Small intestine (tissue), 7 donors: ENCODE data around the gene MORF4L1. TPM values are rescaled to one million over a fixed set of nuclear protein-coding genes. Genes with fewer than 3 reads are reported as not detected.
"Not testable (repeated sequence)": the region's sequence is repeated elsewhere in the genome, so short reads cannot be mapped to it uniquely, and the experiment has no call there.

Experiments used
- DNase-seq, 2 donors: peaks; one replicate each; pipeline versions ENCODE4 v3.0.0 to v3.0.0-alpha.2; 2013
- FAIRE-seq: peaks from 2 replicates; lab custom pipeline; 2012; peaks lifted over from hg19 to GRCh38; lab: Jason Lieb, UNC
- H3K27ac ChIP-seq, 3 donors: one replicate each; pipeline ENCODE4 v1.5.1; 2013; ENCODE audit warnings: low read length in 2 of 3, mild to moderate bottlenecking in 2 of 3, control low read depth in 1 of 3, inconsistent platforms in 1 of 3, low read depth in 1 of 3, moderate library complexity in 1 of 3
- H3K27me3 ChIP-seq, 3 donors: one replicate each; pipeline ENCODE4 v1.6.1; 2013; ENCODE audit warnings: low read length in 3 of 3, inconsistent platforms in 1 of 3; ENCODE audit not compliant: control insufficient read depth in 3 of 3, insufficient read depth in 3 of 3
- H3K36me3 ChIP-seq, 3 donors: one replicate each; pipeline ENCODE4 v1.6.1; 2013; ENCODE audit warnings: low read length in 3 of 3, inconsistent platforms in 1 of 3, low read depth in 1 of 3, mild to moderate bottlenecking in 1 of 3, moderate library complexity in 1 of 3; ENCODE audit not compliant: control insufficient read depth in 3 of 3, insufficient read depth in 2 of 3
- H3K4me1 ChIP-seq, 3 donors: one replicate each; pipeline ENCODE4 v1.6.1; 2013; ENCODE audit warnings: low read length in 2 of 3, inconsistent platforms in 1 of 3, low read depth in 1 of 3, mild to moderate bottlenecking in 1 of 3, moderate library complexity in 1 of 3; ENCODE audit not compliant: control insufficient read depth in 3 of 3, insufficient read depth in 2 of 3
- H3K4me3 ChIP-seq, 3 donors: one replicate each; pipeline ENCODE4 v1.5.1; 2013; ENCODE audit warnings: low read length in 3 of 3, control low read depth in 1 of 3, inconsistent platforms in 1 of 3, low read depth in 1 of 3, mild to moderate bottlenecking in 1 of 3, moderate library complexity in 1 of 3
- H3K9me3 ChIP-seq, 2 donors: one replicate each; pipeline ENCODE4 v1.6.1; 2013; ENCODE audit warnings: low read depth in 1 of 2, low read length in 1 of 2; ENCODE audit not compliant: control insufficient read depth in 2 of 2, insufficient read depth in 1 of 2
- WGBS, 3 donors: extraction: QIAGEN DNeasy Blood & Tissue Kit; methylation state at CpG; one replicate each; pipeline ENCODE4 v1.1.7; 2013; 5-methylcytosine and 5-hydroxymethylcytosine counted together
- polyA plus RNA-seq, 4 donors: library from polyadenylated mRNA; stranded (reverse) in 3 of 4; unstranded in 1 of 4; fragments of 200-250 nt in 3 of 4; fragments of 120-200 nt in 1 of 4; gene quantifications; one replicate each; pipeline versions ENCODE4 v1.2.1 to v1.2.3, GENCODE V29; 2013
- donor health status: healthy with polysubstance abuse.
- donor health status: control.
- donor health status: control.
- donor health status: Bipolar disorder and iron deficiency.
- donor health status: healthy.

MORF4L1 gene
- polyA plus RNA-seq, 4 donors = 157 to 357 (median 224) TPM

- H3K36me3 ChIP-seq = no peaks in the 10 kb centered on the region
- no peaks in the 10 kb centered on the region for H3K4me1 ChIP-seq
- H3K27ac ChIP-seq = no peak overlapping the region
- no peaks in the 10 kb centered on the region for H3K9me3 ChIP-seq
- no peak for DNase-seq
- H3K4me3 ChIP-seq = no peak overlapping the region
- no peaks in the 10 kb centered on the region for H3K27me3 ChIP-seq
- 73 to 84% (median 77%) methylated on average over 2 of the region's 2 CpGs for WGBS, 3 donors
- FAIRE-seq = no peak
Observed at GRCh38 chr15:78850352-78850751, 22.3 kb upstream of the MORF4L1 start.

DNA sequence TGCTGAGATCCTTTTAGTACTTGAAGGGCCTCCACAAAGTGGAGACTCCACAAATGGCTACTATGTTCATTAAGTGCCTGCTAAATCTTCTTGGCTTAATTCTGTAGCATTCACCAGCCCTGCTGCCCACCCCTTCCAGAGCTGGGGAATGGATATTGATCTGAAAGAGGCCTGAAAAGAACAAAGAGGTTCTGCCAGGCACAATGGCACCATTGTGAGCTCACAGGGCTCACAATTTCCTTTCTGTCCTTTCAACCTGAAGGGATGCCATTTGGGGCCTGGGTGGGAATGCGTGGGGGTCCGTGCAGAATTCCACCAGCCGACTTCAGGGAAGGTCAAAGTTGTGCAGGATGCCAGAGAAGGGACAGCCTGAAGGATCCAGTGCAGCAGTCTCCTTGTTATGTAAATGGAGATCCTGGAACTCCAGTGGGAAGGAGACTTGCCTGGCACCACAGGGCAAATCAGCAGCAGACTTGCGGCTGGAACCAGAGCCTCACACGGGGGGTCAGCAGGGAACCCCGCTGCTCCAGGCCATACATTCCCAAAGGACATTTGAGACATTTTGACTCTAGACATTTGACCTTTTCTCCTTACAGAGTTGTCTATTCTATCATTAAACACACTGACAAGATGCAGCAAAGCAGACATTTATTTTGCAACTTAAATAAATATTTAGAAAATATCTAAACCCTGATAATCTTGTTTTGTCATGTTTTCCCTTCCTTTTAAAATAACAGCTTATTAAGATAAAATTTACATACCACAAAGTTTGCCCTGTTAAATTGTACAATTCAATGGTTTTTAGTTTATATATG lies 21.5 kb upstream of the MORF4L1 start:
- no peak for FAIRE-seq

GRCh38 chr15:78853500-78853899 lies 19.2 kb upstream of the MORF4L1 start:
- WGBS, 3 donors = 92 to 95% (median 93%) methylated on average over 6 of the region's 6 CpGs
- FAIRE-seq (no peak), DNase-seq (no peak)
- Histone ChIP-seq H3K27ac (no peak overlapping the region), H3K4me3 (no peak overlapping the region), H3K36me3 (no peaks in the 10 kb centered on the region), H3K9me3 (no peaks in the 10 kb centered on the region), H3K4me1 (no peaks in the 10 kb centered on the region), H3K27me3 (no peaks in the 10 kb centered on the region)

More for the DNA sequence above, 21.5 kb upstream of the MORF4L1 start:
- H3K27ac ChIP-seq = no peak overlapping the region
- H3K4me3 ChIP-seq = no peak overlapping the region
- H3K36me3 ChIP-seq = no peaks in the 10 kb centered on the region
- 46 to 67% (median 49%) methylated on average over 6 of the region's 6 CpGs for WGBS, 3 donors
- no peaks in the 10 kb centered on the region for H3K4me1 ChIP-seq
- H3K27me3 ChIP-seq = no peaks in the 10 kb centered on the region
- no peak for DNase-seq
- H3K9me3 ChIP-seq = no peaks in the 10 kb centered on the region

GRCh38 chr15:78854833-78855372 lies 17.8 kb upstream of the MORF4L1 start:
- no peaks in the 10 kb centered on the region for H3K27me3 ChIP-seq
- H3K36me3 ChIP-seq = no peaks in the 10 kb centered on the region
- no peak overlapping the region for H3K4me3 ChIP-seq
- WGBS, 3 donors = 81 to 93% (median 87%) methylated on average over 2 of the region's 2 CpGs
- no peaks in the 10 kb centered on the region for H3K4me1 ChIP-seq
- no peaks in the 10 kb centered on the region for H3K9me3 ChIP-seq
- no peak for FAIRE-seq
- H3K27ac ChIP-seq = no peak overlapping the region
- DNase-seq = no peak

DNA sequence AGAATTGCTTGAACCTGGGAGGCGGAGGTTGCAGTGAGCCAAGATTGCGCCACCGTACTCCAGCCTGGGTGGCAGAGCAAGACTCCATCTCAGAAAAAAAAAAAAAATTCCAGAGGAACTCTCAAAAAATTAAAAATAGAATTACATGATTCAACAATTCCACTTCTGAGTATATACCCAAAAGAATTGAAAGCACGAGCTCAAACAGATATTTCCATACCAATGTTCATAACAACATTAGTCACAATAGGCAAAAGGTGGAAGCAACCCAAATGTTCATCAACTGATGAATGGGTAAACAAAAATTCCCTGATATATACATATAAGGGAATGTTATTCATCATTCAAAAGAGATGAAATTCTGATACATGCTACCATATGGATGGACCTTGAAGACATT lies 16.9 kb upstream of the MORF4L1 start:
- no peak overlapping the region for H3K4me3 ChIP-seq
- FAIRE-seq (no peak), DNase-seq (no peak)
- H3K36me3 ChIP-seq = no peaks in the 10 kb centered on the region
- H3K27ac ChIP-seq = no peak overlapping the region
- H3K4me1 ChIP-seq = no peaks in the 10 kb centered on the region
- WGBS, 3 donors = 62 to 69% (median 63%) methylated on average over 4 of the region's 4 CpGs
- H3K9me3 ChIP-seq = no peaks in the 10 kb centered on the region
- no peaks in the 10 kb centered on the region for H3K27me3 ChIP-seq

DNA sequence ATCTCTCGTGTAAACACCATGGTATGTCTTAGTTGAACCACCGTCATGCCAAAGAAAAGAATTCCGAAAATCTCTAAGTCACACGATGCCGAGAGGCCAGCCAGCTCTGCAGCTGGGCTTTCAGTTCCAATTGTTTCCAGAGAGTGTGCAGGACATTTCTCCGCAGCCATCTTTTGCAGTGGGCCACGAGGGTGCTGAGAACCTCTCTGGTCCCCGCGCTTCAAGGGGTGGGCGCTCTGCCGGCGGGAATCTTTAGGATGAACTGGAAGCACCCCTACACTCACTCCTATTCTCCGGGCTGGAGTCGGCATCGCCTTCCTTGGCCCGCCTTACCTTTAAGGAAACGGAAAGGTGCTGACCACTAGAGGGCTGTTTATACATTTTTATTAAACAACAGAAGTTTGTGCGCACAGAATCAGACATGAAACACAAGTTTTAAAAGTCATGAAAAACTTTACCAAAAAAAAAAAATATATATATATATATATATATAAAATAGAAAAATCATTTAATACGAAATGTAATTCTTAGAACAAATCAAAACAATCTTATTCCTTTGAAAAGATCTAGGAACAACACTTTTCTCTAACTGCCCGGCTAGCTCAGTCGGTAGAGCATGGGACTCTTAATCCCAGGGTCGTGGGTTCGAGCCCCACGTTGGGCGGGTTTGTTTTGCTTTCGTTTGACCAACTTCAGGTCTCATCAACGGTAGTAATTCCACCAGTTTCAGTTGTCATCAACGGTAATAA lies 12.5 kb upstream of the MORF4L1 start:
- Histone ChIP-seq H3K4me1 (no peaks in the 10 kb centered on the region), H3K27me3 (no peaks in the 10 kb centered on the region), H3K27ac (peak overlapping the region in 2 of 3 donors; percentile 19 to 80), H3K36me3 (no peaks in the 10 kb centered on the region), H3K4me3 (peak overlapping the region in 2 of 3 donors; percentile 31 to 41), H3K9me3 (no peaks in the 10 kb centered on the region)
- 0 to 2% (median 2%) methylated on average over 28 of the region's 28 CpGs for WGBS, 3 donors
- peak; percentile 76 to 81 for DNase-seq
- FAIRE-seq = peak; percentile 19

DNA sequence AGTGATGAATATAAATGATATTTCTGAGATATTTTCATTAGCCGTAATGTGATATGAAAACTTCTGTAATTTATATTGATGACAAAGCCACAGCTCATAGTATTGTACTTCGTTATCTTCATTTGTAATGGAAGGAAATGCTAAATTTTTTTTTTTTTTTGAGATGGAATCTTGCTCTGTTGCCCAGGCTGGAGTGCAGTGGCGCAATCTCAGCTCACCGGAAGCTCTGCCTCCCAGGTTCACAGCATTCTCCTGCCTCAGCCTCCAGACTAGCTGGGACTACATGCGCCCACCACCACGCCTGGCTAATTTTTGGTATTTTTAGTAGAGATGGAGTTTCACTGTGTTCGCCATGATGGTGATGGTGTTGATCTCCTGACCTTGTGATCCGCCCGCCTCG lies 7.1 kb upstream of the MORF4L1 start:
- not testable (repeated sequence) for H3K27me3 ChIP-seq, H3K27ac ChIP-seq, DNase-seq, H3K36me3 ChIP-seq, H3K4me3 ChIP-seq, FAIRE-seq, H3K9me3 ChIP-seq, H3K4me1 ChIP-seq
- 94 to 96% (median 95%) methylated on average over 10 of the region's 10 CpGs for WGBS, 3 donors

DNA sequence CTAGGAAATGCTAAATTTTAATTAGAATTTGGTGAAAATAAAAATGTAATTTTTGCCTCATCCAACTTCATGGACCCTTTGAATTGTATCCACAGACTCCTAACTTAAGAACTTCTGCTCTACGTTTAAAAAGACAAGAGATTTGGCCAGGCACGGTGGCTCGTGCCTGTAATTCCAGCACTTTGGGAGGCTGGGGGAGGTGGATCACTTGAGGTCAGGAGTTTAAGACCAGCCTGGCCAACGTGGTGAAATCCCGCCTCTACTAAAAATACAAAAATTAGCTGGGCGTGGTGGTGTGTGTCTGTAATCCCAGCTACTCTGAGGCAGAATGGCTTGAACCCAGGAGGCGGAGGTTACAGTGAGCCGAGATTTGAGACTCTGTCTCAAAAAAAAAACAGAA lies 6.7 kb upstream of the MORF4L1 start:
- WGBS, 3 donors = 77 to 82% (median 81%) methylated on average over 8 of the region's 8 CpGs
- H3K4me1 ChIP-seq, H3K36me3 ChIP-seq, FAIRE-seq, H3K27ac ChIP-seq, H3K9me3 ChIP-seq, H3K4me3 ChIP-seq, DNase-seq, H3K27me3 ChIP-seq: not testable (repeated sequence)
